ENCODE measurements around the gene SOX6. TPM values are rescaled to one million over a fixed set of nuclear protein-coding genes. Genes with fewer than 3 reads are reported as not detected.

Gene SOX6
- total and polyA plus RNA-seq, 2 experiments from 2014 or later, result 0.03 to 0.66 TPM

- no peak for TF ChIP-seq ZNF462 (CRISPR knock-in tag; IDR thresholded peaks at IDR 0.05)
Observed at GRCh38 chr11:16358726-16359125, 2.4 kb upstream of the SOX6 start (continued).

- H3K36me3 ChIP-seq (ENCODE audit: insufficient read depth), result no peaks in the 10 kb centered on the region
- ATAC-seq, result no peak
- H3K4me2 ChIP-seq, result no peak overlapping the region; the same call in 1 of the 2 replicates
- H3K79me2 ChIP-seq (replicated peaks; ENCODE audit: insufficient read depth), result no peaks in the 10 kb centered on the region
- H3K4me3 ChIP-seq, result no peak overlapping the region
- H3K4me1 ChIP-seq (ENCODE audit: insufficient read depth), result peaks cover 44% of the 10 kb centered on the region
- H4K20me1 ChIP-seq (replicated peaks; ENCODE audit: insufficient read depth), result no peaks in the 10 kb centered on the region
- TF ChIP-seq ETS1 (IDR thresholded peaks at IDR 0.05) (no peak), ZNF462 (CRISPR knock-in tag; IDR thresholded peaks at IDR 0.05) (no peak), CREB1 (CRISPR knock-in tag; IDR thresholded peaks at IDR 0.05; ENCODE audit: low read depth) (no peak), ZNF331 (CRISPR knock-in tag; IDR thresholded peaks at IDR 0.05; ENCODE audit: low read depth) (no peak), EZH2phosphoT487 (IDR thresholded peaks at IDR 0.05; ENCODE audit: unreplicated experiment) (no peak), NANOG (IDR thresholded peaks at IDR 0.05; ENCODE audit: borderline replicate concordance) (no peak), EZH2 (IDR thresholded peaks at IDR 0.05; ENCODE audit: low read depth, unreplicated experiment) (no peak)
- Mint-ChIP-seq H3K4me1 (peaks cover 40% of the 10 kb centered on the region), H3K27ac (no peak overlapping the region), H3K36me3 (ENCODE audit: low read depth) (no peaks in the 10 kb centered on the region), H3K27me3 (ENCODE audit: insufficient read depth, low read depth, poor library complexity) (peaks cover 3% of the 10 kb centered on the region), H3K4me3 (no peak overlapping the region), H3K9me3 (no peaks in the 10 kb centered on the region)
- no peaks in the 10 kb centered on the region for H3F3A ChIP-seq (replicated peaks; ENCODE audit: low read depth)
- no peak overlapping the region for H3K27ac ChIP-seq (ENCODE audit: low read depth)
- no peaks in the 10 kb centered on the region for H3K27me3 ChIP-seq (ENCODE audit: insufficient read depth)
- H2AFZ ChIP-seq, result no peak overlapping the region
- no peaks in the 10 kb centered on the region for H3K9me2 ChIP-seq (ENCODE audit: insufficient read depth)
- no peak for DNase-seq (ENCODE audit: low spot score)
Observed at GRCh38 chr11:16357775-16358174, 1.4 kb upstream of the SOX6 start.

All from GM23338 (cell line).